Upper lobe of left lung (tissue), 6 donors: ENCODE measurements around the gene PYGL. TPM values are rescaled to one million over a fixed set of nuclear protein-coding genes. Genes with fewer than 3 reads are reported as not detected.

Experiments
- ATAC-seq, 2 donors: fragments of 200-7000 bp; cut with Tn5 transposase; one replicate each; pipeline ENCODE4 v1.9.1; 2022; ENCODE audit warnings: mild to moderate bottlenecking in 2 of 2, moderate library complexity in 2 of 2; ENCODE audit not compliant: low FRiP score in 2 of 2
- DNase-seq, 2 donors: peaks; one replicate each; pipeline ENCODE4 v3.0.0-alpha.2; 2019 to 2020
- H3K27ac ChIP-seq, 4 donors: fragments of 200-600 bp; sonication (generic); one replicate each; pipeline ENCODE4 v1.5.1; 2016 to 2019
- H3K27me3 ChIP-seq, 4 donors: fragments of 200-600 bp; sonication (generic); one replicate each; pipeline ENCODE4 v1.5.1; 2017 to 2019
- H3K36me3 ChIP-seq, 4 donors: fragments of 200-600 bp; sonication (generic); one replicate each; pipeline ENCODE4 v1.5.1; 2016 to 2019
- H3K4me1 ChIP-seq, 4 donors: fragments of 200-600 bp; sonication (generic); one replicate each; pipeline ENCODE4 v1.5.1; 2018 to 2019
- H3K4me3 ChIP-seq, 4 donors: fragments of 200-600 bp; sonication (generic); one replicate each; pipeline ENCODE4 v1.5.1; 2017 to 2019; ENCODE audit warnings: mild to moderate bottlenecking in 2 of 4, moderate library complexity in 1 of 4
- H3K9me3 ChIP-seq, 4 donors: fragments of 200-600 bp; sonication (generic); one replicate each; pipeline ENCODE4 v1.5.1; 2018 to 2019
- CTCF ChIP-seq, 6 experiments: fragments of 450-650 bp in 4 of 6; fragments of 200-600 bp in 2 of 6; sonication (generic) in 2 of 6; IDR thresholded peaks; one replicate each; pipeline ENCODE4 v1.5.1; 2016 to 2019; ENCODE audit warnings: antibody characterized with exemption in 6 of 6
- EP300 ChIP-seq, 4 donors: sonication (generic); formaldehyde crosslinking; IDR thresholded peaks; one replicate each; pipeline ENCODE4 v1.5.1; 2017; ENCODE audit warnings: antibody characterized with exemption in 4 of 4, control low read depth in 2 of 4
- POLR2A ChIP-seq, 4 donors: fragments of 450-650 bp; IDR thresholded peaks; one replicate each; pipeline ENCODE4 v1.5.1; 2016 to 2017; ENCODE audit warnings: antibody characterized with exemption in 4 of 4, mild to moderate bottlenecking in 2 of 4
- POLR2AphosphoS5 ChIP-seq, 2 donors: sonication (generic); formaldehyde crosslinking; IDR thresholded peaks; one replicate each; pipeline ENCODE4 v1.5.1; 2017; ENCODE audit warnings: antibody characterized with exemption in 2 of 2
- WGBS, 2 donors: methylation state at CpG; one replicate each; pipeline ENCODE4 v1.1.5; 2017 to 2018; 5-methylcytosine and 5-hydroxymethylcytosine counted together
- total RNA-seq, 6 donors: library from RNA; depleted of rRNA in 4 of 6; stranded (reverse); fragments of >200 nt in 4 of 6; gene quantifications; one replicate each; pipeline versions ENCODE4 v1.1.0 to v1.2.1, GENCODE V29; 2016 to 2021
- donor health status: DM: no; HTN: no; CAD: no; lungs with moderate emphysema.
- donor health status: DM: no; HTN: yes; CAD: no; lungs with severe emphysema.

The PYGL gene
- 10 to 100 TPM; 33.6 to 73.2 (median 55.9) TPM for total RNA-seq

GRCh38 chr14:50943943-50944646 lies at the start of gene PYGL:
PYGL (minus strand) TSS chr14:50944483; CDS start chr14:50944403, 80 bp downstream.
- 1 to 10% methylated on average over 4 to 48 of the region's 74 CpGs for WGBS, 2 donors
- peak; percentile 87 to 96 for DNase-seq
- peak; percentile 89 to 98 for ATAC-seq
- H3K4me3 ChIP-seq = peak within 1 kb of the TSS; percentile 59 to 78 (median 70)
- no peaks in the 10 kb centered on the region for H3K27me3 ChIP-seq
- no peaks in the 10 kb centered on the region for H3K36me3 ChIP-seq
- H3K4me1 ChIP-seq = peaks cover 0 to 14% (median 9%) of the 10 kb centered on the region in 4 donors
- no peaks in the 10 kb centered on the region for H3K9me3 ChIP-seq
- TF ChIP-seq POLR2A (IDR thresholded peaks at IDR 0.05) (peak in 3 of 4 donors; percentile 41 to 85 (median 42)), CTCF (IDR thresholded peaks at IDR 0.05) (peak in 1 of 6 experiments; percentile 23), POLR2AphosphoS5 (IDR thresholded peaks at IDR 0.05) (peak in 1 of 2 donors; percentile 79), EP300 (IDR thresholded peaks at IDR 0.05) (no peak)
- peak within 1 kb of the TSS; percentile 74 to 92 (median 84) for H3K27ac ChIP-seq

- no peak overlapping the region for H3K4me3 ChIP-seq
- 65 to 71% methylated on average over 12 of the region's 12 CpGs for WGBS, 2 donors
- ATAC-seq (no peak), DNase-seq (no peak)
- no peaks in the 10 kb centered on the region for H3K27me3 ChIP-seq
- H3K36me3 ChIP-seq = no peaks in the 10 kb centered on the region
- H3K9me3 ChIP-seq = no peaks in the 10 kb centered on the region
- H3K4me1 ChIP-seq = no peaks in the 10 kb centered on the region
- H3K27ac ChIP-seq = no peak overlapping the region
- TF ChIP-seq CTCF (IDR thresholded peaks at IDR 0.05) (no peak), POLR2AphosphoS5 (IDR thresholded peaks at IDR 0.05) (no peak), EP300 (IDR thresholded peaks at IDR 0.05) (no peak), POLR2A (IDR thresholded peaks at IDR 0.05) (no peak)
Measured at GRCh38 chr14:50985859-50986331, 41.6 kb upstream of the PYGL start.

DNA sequence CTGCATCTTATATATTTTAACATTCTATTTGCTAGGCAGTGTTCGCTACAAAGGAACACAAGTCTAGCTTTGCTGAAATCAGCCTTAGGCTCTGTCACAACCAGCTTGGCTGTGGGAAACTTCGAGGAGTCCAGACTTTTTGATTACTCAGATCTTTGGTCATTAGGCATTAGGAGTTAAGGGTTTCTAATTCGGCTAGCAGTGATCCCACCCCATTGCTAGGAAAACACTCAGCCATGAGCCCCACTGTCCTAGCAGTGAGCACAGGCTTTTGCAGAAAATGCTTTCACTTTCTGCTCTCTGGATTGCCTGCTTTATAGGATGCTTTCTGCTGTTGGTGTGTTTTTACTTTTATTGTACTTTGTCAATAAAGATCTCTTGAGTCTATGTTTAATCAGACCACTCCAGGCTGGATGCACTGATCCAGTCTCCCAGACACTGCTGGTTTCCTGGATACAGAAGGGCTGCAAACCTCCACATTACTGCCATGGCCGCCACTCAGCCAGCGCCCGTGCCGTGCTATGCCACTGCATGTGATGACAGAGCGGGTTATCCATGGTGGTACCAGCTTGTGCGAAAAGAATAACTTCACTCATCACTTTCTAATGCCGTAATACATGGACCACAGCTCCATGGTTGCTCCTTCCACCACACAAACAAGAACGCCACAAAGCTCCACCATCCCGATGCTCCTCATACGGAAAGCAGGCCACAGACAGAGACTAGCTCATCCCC lies 41.0 kb upstream of the PYGL start:
- Histone ChIP-seq H3K4me1 (no peaks in the 10 kb centered on the region), H3K9me3 (no peaks in the 10 kb centered on the region), H3K27ac (no peak overlapping the region), H3K4me3 (no peak overlapping the region), H3K27me3 (no peaks in the 10 kb centered on the region), H3K36me3 (no peaks in the 10 kb centered on the region)
- TF ChIP-seq CTCF (IDR thresholded peaks at IDR 0.05) (no peak), POLR2A (IDR thresholded peaks at IDR 0.05) (no peak), POLR2AphosphoS5 (IDR thresholded peaks at IDR 0.05) (no peak), EP300 (IDR thresholded peaks at IDR 0.05) (no peak)
- ATAC-seq (no peak), DNase-seq (peak in 1 of 2 donors; percentile 28)
- WGBS, 2 donors = 88 to 90% methylated on average over 13 of the region's 13 CpGs

DNA sequence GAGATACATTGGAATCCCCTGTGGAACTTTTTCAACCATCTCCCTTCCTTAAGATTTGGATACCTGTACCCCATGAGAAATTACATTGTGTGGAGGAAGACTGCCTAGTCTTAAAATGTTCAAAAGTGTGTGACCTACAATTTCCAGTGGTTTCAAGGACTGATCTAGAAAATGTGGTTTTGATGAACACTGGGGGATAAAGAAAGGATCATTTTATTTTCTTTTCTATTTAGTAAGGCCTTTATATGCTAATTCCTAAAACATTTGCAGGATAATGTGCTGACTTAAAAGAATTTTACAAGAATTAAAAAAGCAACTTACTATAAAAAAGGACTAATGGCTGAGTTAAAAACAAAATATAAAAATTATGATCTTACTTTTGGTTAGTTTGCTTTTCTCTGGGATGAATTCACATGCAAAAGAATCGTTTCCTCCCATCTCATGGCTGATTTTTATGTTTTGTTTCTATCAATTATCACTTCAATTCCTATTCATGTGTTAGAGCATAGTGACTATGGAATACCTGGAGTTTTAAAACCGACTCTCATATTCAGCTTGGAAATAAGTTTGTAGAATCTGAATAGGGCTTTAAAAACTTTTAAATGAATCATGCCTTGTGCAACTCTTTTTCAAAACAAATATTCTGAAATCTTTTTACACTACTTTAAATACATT lies 39.9 kb upstream of the PYGL start:
- H3K4me1 ChIP-seq = no peaks in the 10 kb centered on the region
- no peak overlapping the region for H3K4me3 ChIP-seq
- no peak for TF ChIP-seq EP300 (IDR thresholded peaks at IDR 0.05)
- no peak for TF ChIP-seq POLR2AphosphoS5 (IDR thresholded peaks at IDR 0.05)
- TF ChIP-seq CTCF (IDR thresholded peaks at IDR 0.05) = no peak
- TF ChIP-seq POLR2A (IDR thresholded peaks at IDR 0.05) = no peak
- H3K27ac ChIP-seq = no peak overlapping the region
- H3K36me3 ChIP-seq = no peaks in the 10 kb centered on the region
- DNase-seq = no peak
- ATAC-seq = no peak
- H3K27me3 ChIP-seq = no peaks in the 10 kb centered on the region
- WGBS, 2 donors = 77 to 82% methylated on average over 2 of the region's 2 CpGs
- no peaks in the 10 kb centered on the region for H3K9me3 ChIP-seq
